Measurements from ENCODE around the gene ZDHHC8. TPM values are rescaled to one million over a fixed set of nuclear protein-coding genes. Genes with fewer than 3 reads are reported as not detected.

ZDHHC8 gene
- total RNA-seq, 1 experiment from 2014 or later, result 51.7 TPM

DNA sequence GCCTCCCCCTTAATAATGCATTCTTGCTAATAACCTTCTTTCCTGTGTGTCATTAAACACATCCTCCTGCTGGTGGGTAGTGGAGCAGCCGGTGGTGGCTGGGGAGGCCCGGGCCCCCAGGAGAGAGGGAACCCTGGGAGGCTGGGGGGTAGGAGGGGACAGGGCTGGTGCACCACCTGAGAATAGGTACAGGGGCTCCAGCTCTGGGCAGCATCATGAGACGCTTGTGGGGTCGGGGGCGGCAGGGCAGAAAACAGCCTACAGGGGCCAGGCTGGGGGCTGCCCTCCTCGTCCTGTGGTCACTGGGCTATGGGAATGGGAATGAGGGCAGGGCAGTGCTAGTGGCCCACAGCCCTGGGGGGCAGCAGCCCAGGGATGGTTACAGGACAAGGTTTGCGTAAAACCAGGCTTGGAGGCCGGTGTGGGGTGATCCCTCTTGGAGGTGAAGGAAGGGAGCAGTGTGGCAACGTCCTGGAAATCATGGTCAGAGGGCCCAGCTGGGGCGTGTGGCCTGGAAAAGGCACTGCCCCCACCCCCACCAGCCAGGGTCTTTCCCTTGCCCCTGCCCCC, 37.7 kb downstream of the ZDHHC8 start:
- no peak for DNase-seq
- no peaks in the 10 kb centered on the region for H3K9me3 ChIP-seq (ENCODE audit: control insufficient read depth, low read depth, low read length)
- no peak overlapping the region for H2BK5ac ChIP-seq (ENCODE audit: insufficient read length, low read length)
- peaks cover 0 to 1% (median 0%) of the 10 kb centered on the region in 3 experiments; a peak in 2 of 7 replicates for H3K36me3 Mint-ChIP-seq (ENCODE audit: insufficient read depth in 1 of 3, low read depth in 3 of 3)
- no peaks in the 10 kb centered on the region for H3K4me1 ChIP-seq (ENCODE audit: insufficient read depth, low read length)
- no peaks in the 10 kb centered on the region for H3K27me3 Mint-ChIP-seq (ENCODE audit: low read depth)
- no peaks in the 10 kb centered on the region for H3K79me1 ChIP-seq (ENCODE audit: insufficient read depth, low read depth, low read length, poor library complexity, severe bottlenecking)
- no peak overlapping the region for H3T11ph ChIP-seq (ENCODE audit: low read length)
- H3K18ac ChIP-seq (ENCODE audit: insufficient read length, low read depth, low read length), result no peak overlapping the region
- no peak overlapping the region for H2BK12ac ChIP-seq (ENCODE audit: insufficient read length, low read depth, low read length)
- no peak overlapping the region; the same call in 1 of the 2 replicates for H3K14ac ChIP-seq (ENCODE audit: insufficient read depth, low read length)
- no peak overlapping the region for H3K27ac Mint-ChIP-seq
- no peaks in the 10 kb centered on the region for H3K79me2 ChIP-seq (ENCODE audit: insufficient read depth, low read length)
- H3K23ac ChIP-seq (ENCODE audit: insufficient read length, low read depth, low read length), result no peak overlapping the region
- no peaks in the 10 kb centered on the region for H3K27me3 ChIP-seq (ENCODE audit: insufficient read depth, low read length)
- no peak overlapping the region for H2BK15ac ChIP-seq (ENCODE audit: low read depth, low read length)
- no peak overlapping the region for H2BK120ac ChIP-seq (ENCODE audit: low read depth, low read length, poor library complexity, severe bottlenecking)
- H3K4me3 Mint-ChIP-seq, result no peak overlapping the region
- H2AK5ac ChIP-seq (ENCODE audit: insufficient read length, low read length), result no peak overlapping the region
- no peak overlapping the region for H3K4me2 ChIP-seq (ENCODE audit: insufficient read depth, insufficient read length, low read length)
- no peak overlapping the region for H2BK20ac ChIP-seq (ENCODE audit: low read depth, low read length, poor library complexity, severe bottlenecking)
- H3K56ac ChIP-seq (ENCODE audit: insufficient read length, low read depth, low read length), result no peak overlapping the region
- H4K91ac ChIP-seq (ENCODE audit: insufficient read length, low read depth, low read length), result no peak overlapping the region
- H3K4ac ChIP-seq (ENCODE audit: low read depth, low read length), result no peak overlapping the region
- no peak overlapping the region for H3K9ac ChIP-seq (ENCODE audit: extremely low read depth, insufficient read length, low read length)
- peaks cover 0 to 7% of the 10 kb centered on the region in 2 experiments; a peak in 2 of 4 replicates for H3K4me1 Mint-ChIP-seq
- no CpG with 5 or more reads among the region's 10 CpGs for WGBS (ENCODE audit: extremely low coverage, insufficient read length, low lambda C conversion rate)
- no peaks in the 10 kb centered on the region for H4K20me1 ChIP-seq (ENCODE audit: control insufficient read depth, insufficient read depth, insufficient read length)
- no peak overlapping the region for H4K8ac ChIP-seq (replicated peaks; ENCODE audit: insufficient read length, low read depth, low read length)
- no peak overlapping the region for H2AFZ ChIP-seq (ENCODE audit: low read length)
- H3K23me2 ChIP-seq (ENCODE audit: insufficient read length, low read depth, low read length, poor library complexity, severe bottlenecking), result no peaks in the 10 kb centered on the region
- TF ChIP-seq, protein P1, sequence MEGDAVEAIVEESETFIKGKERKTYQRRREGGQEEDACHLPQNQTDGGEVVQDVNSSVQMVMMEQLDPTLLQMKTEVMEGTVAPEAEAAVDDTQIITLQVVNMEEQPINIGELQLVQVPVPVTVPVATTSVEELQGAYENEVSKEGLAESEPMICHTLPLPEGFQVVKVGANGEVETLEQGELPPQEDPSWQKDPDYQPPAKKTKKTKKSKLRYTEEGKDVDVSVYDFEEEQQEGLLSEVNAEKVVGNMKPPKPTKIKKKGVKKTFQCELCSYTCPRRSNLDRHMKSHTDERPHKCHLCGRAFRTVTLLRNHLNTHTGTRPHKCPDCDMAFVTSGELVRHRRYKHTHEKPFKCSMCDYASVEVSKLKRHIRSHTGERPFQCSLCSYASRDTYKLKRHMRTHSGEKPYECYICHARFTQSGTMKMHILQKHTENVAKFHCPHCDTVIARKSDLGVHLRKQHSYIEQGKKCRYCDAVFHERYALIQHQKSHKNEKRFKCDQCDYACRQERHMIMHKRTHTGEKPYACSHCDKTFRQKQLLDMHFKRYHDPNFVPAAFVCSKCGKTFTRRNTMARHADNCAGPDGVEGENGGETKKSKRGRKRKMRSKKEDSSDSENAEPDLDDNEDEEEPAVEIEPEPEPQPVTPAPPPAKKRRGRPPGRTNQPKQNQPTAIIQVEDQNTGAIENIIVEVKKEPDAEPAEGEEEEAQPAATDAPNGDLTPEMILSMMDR (conservative IDR thresholded peaks at IDR 0.05), result no peak
- H3K27ac ChIP-seq (ENCODE audit: insufficient read length, low read depth, low read length), result no peak overlapping the region
- H3K9me3 Mint-ChIP-seq, result peaks cover 1 to 2% of the 10 kb centered on the region in 2 experiments; a peak in 3 of 5 replicates
- no peak overlapping the region for H4K5ac ChIP-seq (ENCODE audit: insufficient read length, low read depth, low read length)
